Astrocyte (in vitro differentiated cells and primary cell): Measurements from ENCODE around the gene BRAP. TPM values are rescaled to one million over a fixed set of nuclear protein-coding genes. Genes with fewer than 3 reads are reported as not detected.

Experiments
- DNase-seq: peaks from one replicate; pipeline ENCODE4 v3.0.0-alpha.2; 2010; ENCODE audit warnings: low read depth
- FAIRE-seq: peaks from 2 replicates; lab custom pipeline; 2011; peaks lifted over from hg19 to GRCh38; lab: Jason Lieb, UNC
- H2AFZ ChIP-seq: 2 replicates; pipeline ENCODE4 v1.6.0; 2012; ENCODE audit warnings: low read depth, low read length, inconsistent platforms
- H3K27ac ChIP-seq: 2 replicates; pipeline ENCODE4 v1.5.1; 2011; ENCODE audit warnings: low read depth, low read length, inconsistent platforms
- H3K27me3 ChIP-seq: 2 replicates; pipeline ENCODE4 v1.6.0; 2011; ENCODE audit warnings: low read length, inconsistent platforms; ENCODE audit not compliant: insufficient read depth
- H3K36me3 ChIP-seq: 2 replicates; pipeline ENCODE4 v1.5.1; 2011; ENCODE audit warnings: low read length, inconsistent platforms; ENCODE audit not compliant: insufficient read depth
- H3K4me1 ChIP-seq: 2 replicates; pipeline ENCODE4 v1.5.1; 2011; ENCODE audit warnings: low read length, inconsistent platforms; ENCODE audit not compliant: insufficient read depth
- H3K4me2 ChIP-seq: 2 replicates; pipeline ENCODE4 v1.6.0; 2012; ENCODE audit warnings: low read length, inconsistent platforms
- H3K4me3 ChIP-seq: 2 replicates; pipeline ENCODE4 v1.5.1; 2011; ENCODE audit warnings: low read depth, mild to moderate bottlenecking, low read length, inconsistent platforms; ENCODE audit not compliant: insufficient read depth
- H3K79me2 ChIP-seq: 2 replicates; pipeline ENCODE4 v1.6.0; 2012; ENCODE audit warnings: mild to moderate bottlenecking, low read length, inconsistent platforms; ENCODE audit not compliant: insufficient read depth
- H3K9ac ChIP-seq: 2 replicates; pipeline ENCODE4 v1.6.0; 2012; ENCODE audit warnings: mild to moderate bottlenecking, low read length, inconsistent platforms
- H3K9me3 ChIP-seq: 2 replicates; pipeline ENCODE4 v1.5.1; 2012; ENCODE audit warnings: low read depth, mild to moderate bottlenecking, low read length, inconsistent platforms; ENCODE audit not compliant: insufficient read depth
- H4K20me1 ChIP-seq: 2 replicates; pipeline ENCODE4 v1.6.0; 2012; ENCODE audit warnings: low read length, inconsistent platforms; ENCODE audit not compliant: insufficient read depth
- H3K27ac Mint-ChIP-seq: one replicate; pipeline ENCODE4 v1.8.0; 2021; ENCODE audit warnings: mild to moderate bottlenecking, mixed read lengths; ENCODE audit not compliant: unreplicated experiment
- H3K27me3 Mint-ChIP-seq: one replicate; pipeline ENCODE4 v1.8.0; 2021; ENCODE audit warnings: low read depth, mixed read lengths; ENCODE audit not compliant: unreplicated experiment
- H3K36me3 Mint-ChIP-seq: one replicate; pipeline ENCODE4 v1.8.0; 2021; ENCODE audit warnings: low read depth, mixed read lengths; ENCODE audit not compliant: unreplicated experiment
- H3K4me1 Mint-ChIP-seq: one replicate; pipeline ENCODE4 v1.8.0; 2021; ENCODE audit warnings: low read depth, mixed read lengths; ENCODE audit not compliant: unreplicated experiment
- H3K4me3 Mint-ChIP-seq: one replicate; pipeline ENCODE4 v1.8.0; 2021; ENCODE audit warnings: mild to moderate bottlenecking, moderate library complexity, mixed read lengths; ENCODE audit not compliant: unreplicated experiment
- H3K9me3 Mint-ChIP-seq: one replicate; pipeline ENCODE4 v1.8.0; 2021; ENCODE audit warnings: mild to moderate bottlenecking, mixed read lengths; ENCODE audit not compliant: unreplicated experiment
- CTCF ChIP-seq: IDR thresholded peaks from 2 replicates; pipeline ENCODE4 v1.5.1; 2011; ENCODE audit warnings: low read depth, mild to moderate bottlenecking, inconsistent platforms, low read length, moderate library complexity; ENCODE audit not compliant: insufficient read depth
- EZH2 ChIP-seq: IDR thresholded peaks from 2 replicates; pipeline ENCODE4 v1.6.1; 2012; ENCODE audit warnings: mild to moderate bottlenecking, low read length, inconsistent platforms; ENCODE audit not compliant: insufficient read depth
- total RNA-seq: library from RNA; stranded (reverse); gene quantifications from 2 replicates; pipeline ENCODE4 v1.2.1, GENCODE V29; 2021

Gene BRAP
- total RNA-seq, 1 donor from 2014 or later = 24.8 TPM

GRCh38 chr12:111706145-111706544 is 20.4 kb upstream of the BRAP start:
- no peak overlapping the region for H3K4me3 ChIP-seq
- no peaks in the 10 kb centered on the region for H3K9me3 ChIP-seq
- H3K4me2 ChIP-seq = no peak overlapping the region
- no peaks in the 10 kb centered on the region for H4K20me1 ChIP-seq
- H3K27me3 ChIP-seq = no peaks in the 10 kb centered on the region
- FAIRE-seq (no peak), DNase-seq (no peak)
- peaks cover 2% of the 10 kb centered on the region for H3K9me3 Mint-ChIP-seq
- no peaks in the 10 kb centered on the region for H3K4me1 Mint-ChIP-seq
- H3K4me3 Mint-ChIP-seq = no peak overlapping the region
- TF ChIP-seq CTCF = no peak
- TF ChIP-seq EZH2 = no peak
- H3K36me3 Mint-ChIP-seq = peaks cover 10% of the 10 kb centered on the region
- peaks cover 19% of the 10 kb centered on the region for H3K36me3 ChIP-seq
- H3K27me3 Mint-ChIP-seq = no peaks in the 10 kb centered on the region
- no peaks in the 10 kb centered on the region for H3K79me2 ChIP-seq
- H3K27ac Mint-ChIP-seq = no peak overlapping the region
- H3K4me1 ChIP-seq = no peaks in the 10 kb centered on the region
- no peak overlapping the region for H2AFZ ChIP-seq
- no peak overlapping the region for H3K27ac ChIP-seq
- H3K9ac ChIP-seq = no peak overlapping the region

- no peaks in the 10 kb centered on the region for H3K9me3 ChIP-seq
- FAIRE-seq = no peak
- TF ChIP-seq EZH2 (no peak), CTCF (no peak)
These were observed 19.9 kb upstream of the BRAP start for GRCh38 chr12:111705672-111706071.

GRCh38 chr12:111699962-111700361 is 14.2 kb upstream of the BRAP start:
- H3K4me3 ChIP-seq = no peak overlapping the region
- H3K4me1 ChIP-seq = no peaks in the 10 kb centered on the region
- H3K9ac ChIP-seq = no peak overlapping the region
- DNase-seq = no peak
- Mint-ChIP-seq H3K4me1 (no peaks in the 10 kb centered on the region), H3K27me3 (no peaks in the 10 kb centered on the region), H3K36me3 (peaks cover 5% of the 10 kb centered on the region), H3K9me3 (no peaks in the 10 kb centered on the region), H3K4me3 (no peak overlapping the region), H3K27ac (no peak overlapping the region)
- FAIRE-seq = no peak
- H2AFZ ChIP-seq = no peak overlapping the region
- no peak overlapping the region for H3K4me2 ChIP-seq
- H3K27ac ChIP-seq = no peak overlapping the region
- TF ChIP-seq CTCF (no peak), EZH2 (no peak)
- no peaks in the 10 kb centered on the region for H4K20me1 ChIP-seq
- H3K79me2 ChIP-seq = no peaks in the 10 kb centered on the region
- H3K27me3 ChIP-seq = no peaks in the 10 kb centered on the region
- peaks cover 17% of the 10 kb centered on the region for H3K36me3 ChIP-seq
- H3K9me3 ChIP-seq = no peaks in the 10 kb centered on the region

More at GRCh38 chr12:111705672-111706071, 19.9 kb upstream of the BRAP start:
- Mint-ChIP-seq H3K9me3 (peaks cover 2% of the 10 kb centered on the region), H3K27me3 (no peaks in the 10 kb centered on the region), H3K4me3 (no peak overlapping the region), H3K4me1 (no peaks in the 10 kb centered on the region), H3K27ac (no peak overlapping the region), H3K36me3 (peaks cover 9% of the 10 kb centered on the region)
- Histone ChIP-seq H3K4me1 (no peaks in the 10 kb centered on the region), H3K79me2 (no peaks in the 10 kb centered on the region), H3K36me3 (peaks cover 19% of the 10 kb centered on the region), H3K4me2 (no peak overlapping the region), H3K27me3 (no peaks in the 10 kb centered on the region), H4K20me1 (no peaks in the 10 kb centered on the region), H3K27ac (no peak overlapping the region), H3K9ac (no peak overlapping the region), H3K4me3 (no peak overlapping the region), H2AFZ (no peak overlapping the region)
- DNase-seq = no peak
